ENCODE measurements around the gene TMEM214.

GRCh38 chr2:27051902-27052645, 19.3 kb downstream of the TMEM214 start:
- TF ChIP-seq CTCF (IDR thresholded peaks at IDR 0.05) (no peak), POLR2AphosphoS5 (IDR thresholded peaks at IDR 0.05) (peak in 1 of 2 donors; percentile 9), EP300 (IDR thresholded peaks at IDR 0.05) (no peak)

Measured in esophagus muscularis mucosa (tissue), 4 donors.